ENCODE results near the gene PRKAA2.

The PRKAA2 gene

GRCh38 chr1:56654126-56654923 is 9.2 kb downstream of the PRKAA2 start:
- no peak for DNase-seq (ENCODE audit: low spot score)

- no peak for DNase-seq (ENCODE audit: low spot score)
These were observed 11.0 kb downstream of the PRKAA2 start for GRCh38 chr1:56655991-56656613.

- no peak for DNase-seq (ENCODE audit: low spot score)
These were observed 13.1 kb downstream of the PRKAA2 start for GRCh38 chr1:56658254-56658653.

- DNase-seq (ENCODE audit: low spot score): no peak
These were observed 15.2 kb downstream of the PRKAA2 start for GRCh38 chr1:56660293-56660692.

GRCh38 chr1:56663846-56664245 is 18.7 kb downstream of the PRKAA2 start:
- no peak for DNase-seq (ENCODE audit: low spot score)

- DNase-seq (ENCODE audit: low spot score): no peak
These were observed 20.3 kb downstream of the PRKAA2 start for GRCh38 chr1:56665384-56665783.

- DNase-seq (ENCODE audit: low spot score): no peak
These were observed 21.0 kb downstream of the PRKAA2 start for GRCh38 chr1:56666112-56666608.

GRCh38 chr1:56670350-56670749 is 25.2 kb downstream of the PRKAA2 start:
- no peak for DNase-seq (ENCODE audit: low spot score)

- DNase-seq (ENCODE audit: low spot score): no peak
These were observed 26.0 kb downstream of the PRKAA2 start for GRCh38 chr1:56671085-56671484.

- DNase-seq (ENCODE audit: low spot score): no peak
These were observed 26.4 kb downstream of the PRKAA2 start for GRCh38 chr1:56671542-56671941.

GRCh38 chr1:56672579-56672978 is 27.5 kb downstream of the PRKAA2 start:
- no peak for DNase-seq (ENCODE audit: low spot score)

- no peak for DNase-seq (ENCODE audit: low spot score)
These were observed 30.6 kb downstream of the PRKAA2 start for GRCh38 chr1:56675763-56676162.

- DNase-seq (ENCODE audit: low spot score): no peak
These were observed 31.5 kb downstream of the PRKAA2 start for GRCh38 chr1:56676571-56677035.

- DNase-seq (ENCODE audit: low spot score): no peak
These were observed 38.5 kb downstream of the PRKAA2 start for GRCh38 chr1:56683569-56683968.

GRCh38 chr1:56686169-56686568 is 41.1 kb downstream of the PRKAA2 start:
- no peak for DNase-seq (ENCODE audit: low spot score)

- DNase-seq (ENCODE audit: low spot score): no peak
These were observed 43.5 kb downstream of the PRKAA2 start for GRCh38 chr1:56688522-56689026.

GRCh38 chr1:56696663-56697062 is 51.5 kb downstream of the PRKAA2 start:
- no peak for DNase-seq (ENCODE audit: low spot score)

- DNase-seq (ENCODE audit: low spot score): no peak
These were observed 58.6 kb downstream of the PRKAA2 start for GRCh38 chr1:56703747-56704146.

GRCh38 chr1:56707379-56707778 is 62.3 kb downstream of the PRKAA2 start:
- no peak for DNase-seq (ENCODE audit: low spot score)

GRCh38 chr1:56709269-56709880 is 64.3 kb downstream of the PRKAA2 start:
- no peak for DNase-seq (ENCODE audit: low spot score)

- no peak for DNase-seq (ENCODE audit: low spot score)
These were observed 64.9 kb downstream of the PRKAA2 start for GRCh38 chr1:56709995-56710394.

- no peak for DNase-seq (ENCODE audit: low spot score)
These were observed 65.5 kb downstream of the PRKAA2 start for GRCh38 chr1:56710646-56711045.

GRCh38 chr1:56712150-56712549 is 67.0 kb downstream of the PRKAA2 start:
- no peak for DNase-seq (ENCODE audit: low spot score)
